H1 (cell line): ENCODE data around the gene IRGC. TPM values are rescaled to one million over a fixed set of nuclear protein-coding genes. Genes with fewer than 3 reads are reported as not detected.

Experiments
- EZH2 ChIP-seq: fragments of 200-600 bp; sonication (generic); IDR thresholded peaks from 2 replicates; pipeline ENCODE4 v1.7.1; 2012; ENCODE audit warnings: low read depth, mild to moderate bottlenecking, moderate library complexity, low read length, inconsistent platforms; ENCODE audit not compliant: severe bottlenecking
- JUN ChIP-seq: IDR thresholded peaks from 2 replicates; pipeline ENCODE4 v1.6.1; 2011; ENCODE audit warnings: low read depth, mild to moderate bottlenecking, improper control_type of control experiment, low read length
- KDM5A ChIP-seq: fragments of 200-600 bp; IDR thresholded peaks from 2 replicates; pipeline ENCODE4 v1.7.1; 2012; ENCODE audit warnings: mild to moderate bottlenecking, low read length, inconsistent platforms, mixed read lengths
- RNF2 ChIP-seq: fragments of 200-900, 300-1000 bp; sonication (generic); IDR thresholded peaks from 2 replicates; pipeline ENCODE4 v1.7.1; 2016; ENCODE audit warnings: borderline replicate concordance, low read depth, mild to moderate bottlenecking, antibody characterized with exemption, low read length; ENCODE audit not compliant: poor library complexity, severe bottlenecking; ENCODE audit errors: missing control alignments
- SIN3A ChIP-seq, 2 experiments: IDR thresholded peaks in 1 of 2; conservative IDR thresholded peaks in 1 of 2; 2 replicates each; pipeline ENCODE4 v1.6.1; 2011 to 2012; ENCODE audit warnings: low read length in 2 of 2, improper control_type of control experiment in 1 of 2, low read depth in 1 of 2, mild to moderate bottlenecking in 1 of 2
- polyA plus RNA-seq, 7 experiments: library from polyadenylated mRNA; depleted of rRNA in 3 of 7; stranded (reverse) in 5 of 7; unstranded in 2 of 7; fragments of >200 nt in 5 of 7; fragments of 200-250 nt in 2 of 7; gene quantifications; 1 replicate in 5 of 7; 2 replicates in 1 of 7; 4 replicates in 1 of 7; pipeline versions ENCODE4 v1.2.1 to v1.2.3, GENCODE V29; 2011 to 2013; ENCODE audit warnings: missing spikeins in 2 of 7, mixed read lengths in 2 of 7
- total RNA-seq: library from RNA; stranded (reverse); fragmentation: NEBNext Ultra II Directional; extraction: Animal tissue kit (Norgen Biotek cat#: 25700); gene quantifications from 2 replicates; pipeline ENCODE4 v1.2.1, GENCODE V29; 2021

IRGC gene
- total and polyA plus RNA-seq, 2 of the 8 experiments (the other 6 are each of a cell fraction or from before 2014, with no cell fraction given) = not detected

- no peak for TF ChIP-seq RNF2
- no peak for TF ChIP-seq EZH2
- no peak for TF ChIP-seq KDM5A
- TF ChIP-seq JUN = no peak
- TF ChIP-seq SIN3A (conservative IDR thresholded peaks at IDR 0.05 in 1 of 2, IDR thresholded peaks at IDR 0.05 in 1 of 2; ENCODE audit: low read depth in 1 of 2, low read length in 2 of 2) = no peak
Measured at GRCh38 chr19:43729919-43730318, 14.0 kb downstream of the IRGC start (continued).
